Colon (tissue), 2 donors: ENCODE measurements around the gene DYRK1B.
"Not testable (repeated sequence)": the region's sequence is repeated elsewhere in the genome, so short reads cannot be mapped to it uniquely, and the experiment has no call there.

Experiments
- FAIRE-seq: peaks from 2 replicates; lab custom pipeline; 2012; peaks lifted over from hg19 to GRCh38; lab: Jason Lieb, UNC
- donor health status: control.
- donor health status: control.

DYRK1B gene

DNA sequence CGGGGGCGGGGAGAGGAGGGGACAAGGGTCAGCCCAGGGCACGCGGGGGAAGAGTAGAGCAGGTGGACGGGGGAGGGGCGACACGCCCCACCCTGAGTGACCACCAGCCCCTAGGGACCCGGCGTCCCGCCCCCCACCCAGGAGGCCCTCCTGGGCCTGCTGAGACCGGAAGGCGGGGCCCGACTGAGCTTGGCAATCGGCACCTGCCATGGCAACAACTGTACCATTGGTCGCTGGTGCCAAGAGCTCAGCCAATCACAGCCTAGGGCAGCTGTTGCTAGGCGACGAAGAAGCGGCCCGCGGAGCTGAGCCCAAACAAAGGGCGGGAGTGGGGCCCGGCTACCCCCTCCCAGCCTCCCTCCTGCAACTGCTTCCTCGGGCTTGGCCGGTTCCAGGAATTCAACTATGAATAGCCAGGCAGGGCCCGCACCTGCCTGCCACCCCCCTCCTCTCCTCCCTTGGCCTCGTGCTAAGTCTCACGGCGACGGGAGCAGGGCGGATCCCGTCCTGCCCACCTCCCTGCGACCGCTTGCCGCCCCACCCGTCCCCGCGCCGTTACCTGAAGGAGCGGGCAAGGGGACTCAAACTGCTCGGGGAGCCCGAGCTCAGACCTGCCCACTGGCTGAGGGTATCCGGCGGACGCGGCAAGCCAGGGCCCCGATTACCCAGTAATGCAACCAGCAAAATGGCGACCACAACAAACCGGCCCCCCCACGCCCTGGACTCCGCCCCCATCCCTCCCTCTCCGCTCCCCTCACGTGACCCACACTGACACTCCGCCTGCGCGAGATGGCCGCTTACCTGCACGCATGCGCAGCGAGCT, at the start of gene DYRK1B:
DYRK1B (minus strand) TSS at position 699 of the 823 bp plus-strand sequence. CDS start 2,295 bp downstream, outside the sequence.
- no peak for FAIRE-seq

DNA sequence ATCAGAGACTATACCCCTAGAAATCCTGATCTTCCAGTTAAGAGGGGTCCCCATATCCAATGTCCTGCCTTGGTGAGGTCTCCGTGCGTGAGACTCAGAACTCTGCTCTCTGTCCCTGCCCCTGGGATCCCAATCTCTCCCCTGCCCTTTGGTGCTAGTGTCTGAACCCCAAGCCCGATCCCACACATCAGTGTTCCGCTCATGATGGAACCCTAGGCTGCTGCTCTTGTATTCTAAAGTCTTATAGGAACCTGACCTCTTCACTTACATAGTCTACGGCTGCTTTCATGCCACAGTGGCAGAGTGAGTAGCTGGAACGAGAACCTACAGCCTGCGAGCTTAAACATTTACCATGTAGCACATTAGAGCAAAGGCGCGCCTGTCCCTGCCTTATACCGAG, 48.7 kb upstream of the DYRK1B start:
- FAIRE-seq = not testable (repeated sequence)

DNA sequence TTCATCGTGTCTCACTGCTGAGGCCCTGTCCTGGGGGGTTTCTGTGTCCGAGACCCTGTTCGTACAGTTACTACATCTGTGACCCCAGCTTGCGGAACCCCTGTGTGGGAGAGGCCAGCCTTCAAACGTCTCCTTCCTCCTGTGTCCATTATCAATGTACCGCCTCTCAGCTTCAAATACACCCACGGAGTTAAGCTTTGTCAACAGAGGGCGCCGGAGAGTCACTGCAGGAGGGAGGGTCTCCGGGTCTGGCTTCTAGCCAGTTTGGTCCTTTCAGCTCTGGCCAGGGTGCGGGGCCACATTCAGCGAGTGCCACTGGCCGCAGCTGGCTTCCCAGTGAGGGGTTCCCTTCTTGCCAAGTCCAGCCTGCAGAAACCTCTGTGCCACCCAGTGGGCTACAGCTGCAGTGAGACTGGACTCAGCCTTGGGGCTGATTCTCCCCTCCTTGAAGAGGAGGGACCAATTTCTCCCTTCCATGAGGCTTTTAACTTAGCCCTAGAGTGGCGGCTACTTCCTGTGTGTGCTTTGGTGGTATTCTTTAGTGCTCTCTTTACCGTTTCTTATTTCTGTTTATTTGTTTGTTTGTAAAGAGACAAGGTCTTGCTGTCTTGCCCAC, 47.6 kb upstream of the DYRK1B start:
- not testable (repeated sequence) for FAIRE-seq

DNA sequence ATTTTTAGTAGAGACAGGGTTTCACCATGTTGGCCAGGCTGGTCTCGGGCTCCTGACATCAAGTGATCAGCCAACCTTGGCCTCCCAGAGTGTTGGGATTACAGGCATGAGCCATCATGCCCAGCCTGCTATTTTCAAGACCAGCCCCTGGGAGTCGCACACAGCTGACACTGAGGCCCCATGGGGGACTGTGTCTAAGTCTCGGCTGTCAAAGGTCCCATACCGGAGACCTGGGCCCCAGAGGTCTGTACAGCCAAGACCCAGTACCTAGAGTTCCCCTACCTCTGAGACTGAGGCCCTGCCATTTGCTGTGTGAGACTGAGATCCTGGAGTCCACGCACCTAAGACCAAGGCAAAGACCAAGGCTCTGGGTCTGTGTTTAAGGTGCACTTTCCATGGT, 46.3 kb upstream of the DYRK1B start:
- not testable (repeated sequence) for FAIRE-seq

DNA sequence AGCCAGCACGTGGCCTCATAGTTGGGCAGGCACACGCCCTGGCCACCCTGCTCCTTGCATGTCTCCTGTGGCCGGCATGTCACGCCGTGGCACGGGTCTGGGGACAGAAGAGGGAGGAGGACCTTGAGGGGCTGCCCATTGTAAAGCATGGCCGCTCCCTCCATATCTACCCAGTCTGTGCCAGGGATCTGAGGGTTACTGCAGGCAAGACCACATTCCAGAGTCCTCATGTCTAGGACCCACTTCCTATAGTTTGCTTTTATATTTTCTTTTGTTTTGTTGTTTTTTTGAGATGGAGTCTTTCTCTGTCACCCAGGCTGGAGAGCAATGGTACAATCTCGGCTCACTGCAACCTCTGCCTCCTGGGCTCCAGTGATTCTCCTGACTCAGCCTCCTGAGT, 45.8 kb upstream of the DYRK1B start:
- not testable (repeated sequence) for FAIRE-seq

DNA sequence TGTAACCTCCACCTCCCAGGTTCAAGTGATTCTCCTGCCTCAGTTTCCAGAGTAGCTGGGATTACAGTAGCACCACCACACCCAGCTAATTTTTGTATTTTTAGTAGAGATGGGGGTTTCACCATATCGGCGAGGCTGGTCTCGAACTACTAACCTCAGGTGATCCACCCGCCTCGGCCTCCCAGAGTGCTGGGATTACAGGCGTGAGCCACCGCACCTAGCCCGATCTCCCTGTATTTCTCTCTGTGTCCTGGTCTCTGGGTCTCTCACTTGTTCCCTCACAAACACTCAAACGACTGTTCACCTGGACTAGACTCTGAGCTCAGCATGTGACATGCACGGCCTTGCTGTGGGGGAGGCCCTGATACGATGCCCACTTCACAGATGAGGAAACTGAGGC, 44.9 kb upstream of the DYRK1B start:
- FAIRE-seq = not testable (repeated sequence)

DNA sequence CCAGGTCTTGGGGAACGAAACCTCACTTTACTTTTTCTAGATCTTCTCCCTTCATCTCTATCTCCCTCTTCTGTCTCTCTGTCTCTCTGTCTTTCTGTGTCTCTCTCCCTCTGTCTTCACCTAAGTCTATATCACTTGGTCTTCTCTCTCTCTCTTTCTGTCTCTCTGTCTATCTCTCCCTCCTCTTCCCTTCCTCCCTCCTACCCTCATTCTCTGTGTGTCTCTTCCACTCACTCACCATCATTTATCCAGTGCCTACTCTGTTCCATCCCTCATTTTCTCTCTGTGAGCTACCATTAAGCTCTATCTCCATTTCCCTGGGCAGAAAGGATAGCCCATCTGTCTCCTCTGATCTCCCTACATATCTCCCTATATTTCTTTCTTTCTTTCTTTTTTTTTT, 44.4 kb upstream of the DYRK1B start:
- FAIRE-seq = no peak

DNA sequence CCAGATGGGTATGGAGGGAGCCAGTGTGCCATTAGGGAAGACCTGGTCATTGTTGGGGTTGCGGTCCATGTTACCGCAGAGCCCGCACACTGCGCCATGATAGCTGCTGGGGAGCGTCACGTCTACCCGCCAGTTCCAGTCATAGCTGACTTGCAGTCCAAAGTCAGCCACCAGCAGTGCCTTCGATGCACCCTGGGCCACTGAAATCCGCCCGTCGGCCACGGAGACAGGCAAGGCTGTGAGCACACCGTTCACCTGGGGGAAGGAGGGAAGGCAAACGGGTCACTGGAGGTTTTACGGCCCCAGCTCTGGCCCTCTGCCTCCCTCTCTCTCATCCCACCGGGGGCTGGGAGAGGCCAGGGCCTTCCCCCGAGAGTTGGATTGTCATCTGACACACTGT, 44.0 kb upstream of the DYRK1B start:
- not testable (repeated sequence) for FAIRE-seq

DNA sequence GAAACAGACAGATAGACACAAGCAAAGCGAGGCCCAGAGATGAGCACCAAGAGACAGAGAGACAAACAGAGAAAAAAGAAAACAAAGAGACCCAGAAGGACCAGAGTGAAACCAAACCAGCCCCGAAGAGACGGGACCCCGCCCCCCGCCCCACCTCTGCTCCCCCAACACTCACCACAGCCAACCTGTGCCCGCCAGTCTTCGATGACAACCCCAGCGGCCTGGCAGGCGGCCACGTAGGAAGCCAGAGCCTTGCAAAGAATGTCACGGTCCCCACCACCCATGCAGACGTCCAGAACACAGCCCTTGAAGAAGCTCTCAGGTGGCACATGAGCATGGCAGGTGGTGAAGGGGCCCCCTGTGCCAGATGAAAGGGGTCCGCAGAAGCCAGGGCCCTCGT, 43.5 kb upstream of the DYRK1B start:
- not testable (repeated sequence) for FAIRE-seq

DNA sequence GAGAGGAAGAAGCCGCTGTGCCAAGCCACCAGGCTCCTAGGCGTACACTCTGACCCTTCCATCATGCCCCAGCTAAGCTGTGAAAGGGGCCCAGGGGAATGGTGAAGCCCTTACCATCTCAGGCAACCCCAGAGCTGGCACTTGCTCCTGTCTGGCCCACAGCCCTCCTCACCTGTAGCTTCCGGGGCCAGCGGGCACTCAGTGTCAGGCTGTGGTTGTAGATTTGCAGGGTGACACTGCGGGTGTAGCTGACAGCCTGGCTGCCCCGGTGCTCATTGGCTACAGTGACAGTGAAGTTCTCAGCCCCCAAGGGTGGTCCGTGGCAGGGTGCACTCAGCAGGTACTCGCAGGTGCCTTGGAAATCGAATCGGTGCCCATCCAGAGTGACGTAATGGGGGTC, 42.5 kb upstream of the DYRK1B start:
- not testable (repeated sequence) for FAIRE-seq

DNA sequence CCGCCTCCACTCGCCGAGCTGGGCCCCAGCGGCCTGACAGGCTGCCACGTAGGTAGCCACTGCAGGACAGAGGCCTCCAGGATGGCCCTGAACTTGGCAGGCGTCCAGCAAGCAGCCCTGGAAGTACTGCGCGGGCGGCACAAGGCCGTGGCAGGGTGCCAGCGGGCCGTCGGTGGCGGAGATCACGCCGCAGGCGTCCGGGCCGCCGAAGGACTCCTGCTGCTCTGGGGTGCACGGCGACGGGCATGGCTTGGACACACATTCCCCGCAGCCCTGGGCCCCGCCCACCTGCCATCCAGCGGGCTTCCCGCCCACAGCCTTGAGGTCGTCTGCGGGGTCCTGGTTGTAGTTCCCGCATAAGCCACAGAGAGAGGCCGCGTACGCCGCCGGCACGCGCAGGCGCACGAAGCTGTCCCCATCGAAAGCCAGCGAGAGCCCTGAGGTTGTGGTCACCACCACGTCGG, 41.5 kb upstream of the DYRK1B start:
- FAIRE-seq = not testable (repeated sequence)

DNA sequence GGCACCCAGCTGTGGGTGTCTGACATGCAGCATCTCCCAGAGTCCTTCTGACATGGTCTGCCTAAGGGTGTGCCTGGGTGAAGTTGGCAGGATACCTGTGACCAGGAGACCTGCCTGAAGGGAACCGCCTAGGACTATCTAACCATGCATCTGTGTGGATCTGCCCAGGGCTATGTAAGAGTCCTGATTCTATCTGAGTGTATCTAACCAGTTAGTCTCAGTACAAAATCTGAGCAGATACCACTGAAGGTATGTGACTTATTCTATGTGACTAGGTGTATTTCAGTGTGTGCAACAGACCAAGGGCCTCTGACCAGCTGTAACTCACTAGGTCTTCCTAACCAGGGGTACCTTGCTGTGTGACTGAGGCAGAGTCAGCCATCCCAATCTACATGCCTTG, 40.4 kb upstream of the DYRK1B start:
- FAIRE-seq = no peak

DNA sequence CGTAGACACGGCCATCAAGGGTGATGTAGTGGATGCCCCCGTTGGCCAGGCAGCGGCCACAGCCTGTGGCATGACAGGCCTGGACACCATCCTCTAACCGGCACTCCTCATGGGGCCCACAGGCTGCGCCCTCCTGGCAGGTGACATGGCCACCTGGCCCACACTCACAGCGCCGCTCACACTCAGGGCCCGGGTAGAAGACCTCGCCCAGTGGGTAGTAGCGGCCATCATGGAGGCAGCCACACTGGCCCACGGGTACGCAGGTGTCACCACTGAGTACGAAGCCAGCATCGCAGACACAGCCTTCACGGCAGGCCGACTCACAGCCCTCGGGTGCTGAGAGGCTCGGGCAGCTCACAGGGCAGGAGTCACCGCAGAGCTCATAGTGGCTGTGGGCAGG, 39.4 kb upstream of the DYRK1B start:
- no peak for FAIRE-seq

DNA sequence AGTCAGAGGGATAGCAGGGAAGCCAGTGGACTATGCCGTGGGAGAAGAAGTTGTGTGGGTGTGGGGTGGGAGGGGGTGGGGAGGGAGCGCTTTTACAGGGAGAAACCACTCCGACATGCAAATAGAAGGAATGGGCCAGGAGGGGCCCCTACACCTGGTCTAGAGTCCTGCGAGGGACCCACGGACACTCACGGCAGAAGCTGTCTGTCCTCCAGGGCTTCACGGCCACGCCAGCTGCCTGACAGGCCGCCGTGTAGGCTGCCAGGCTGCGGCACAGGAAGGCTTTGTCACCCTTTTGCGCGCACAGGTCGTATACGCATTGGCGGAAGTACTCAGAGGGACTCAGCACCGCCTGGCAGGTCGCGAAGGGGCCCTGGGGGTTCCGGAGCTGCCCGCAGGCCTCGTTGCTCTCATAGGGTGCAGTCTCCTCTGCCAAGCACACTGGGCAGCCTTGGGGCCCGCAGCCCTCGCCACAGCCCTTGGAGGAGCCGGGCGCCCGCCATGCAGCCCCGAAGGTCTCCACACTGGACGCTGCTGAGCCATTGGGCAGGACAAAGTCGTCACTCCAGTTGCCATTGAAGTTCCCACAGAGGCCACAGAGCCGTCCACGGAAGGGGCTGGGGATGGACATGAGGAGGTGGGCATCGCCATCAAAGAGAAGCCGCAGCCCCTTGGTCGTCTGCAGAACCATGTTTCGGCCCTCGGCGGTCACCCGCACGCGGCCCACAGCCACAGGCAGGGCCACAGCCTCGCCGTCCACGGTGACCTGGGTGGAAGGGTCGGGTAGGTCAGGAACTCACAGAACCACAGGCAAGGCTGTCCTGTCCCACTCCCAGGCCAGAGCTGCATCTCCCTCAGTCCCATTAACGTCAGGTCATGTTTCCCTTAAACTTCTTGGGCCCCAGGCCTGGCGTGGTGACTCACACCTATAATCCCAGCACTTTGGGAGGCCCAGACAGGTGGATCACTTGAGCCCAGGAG, 38.2 kb upstream of the DYRK1B start:
- no peak for FAIRE-seq

DNA sequence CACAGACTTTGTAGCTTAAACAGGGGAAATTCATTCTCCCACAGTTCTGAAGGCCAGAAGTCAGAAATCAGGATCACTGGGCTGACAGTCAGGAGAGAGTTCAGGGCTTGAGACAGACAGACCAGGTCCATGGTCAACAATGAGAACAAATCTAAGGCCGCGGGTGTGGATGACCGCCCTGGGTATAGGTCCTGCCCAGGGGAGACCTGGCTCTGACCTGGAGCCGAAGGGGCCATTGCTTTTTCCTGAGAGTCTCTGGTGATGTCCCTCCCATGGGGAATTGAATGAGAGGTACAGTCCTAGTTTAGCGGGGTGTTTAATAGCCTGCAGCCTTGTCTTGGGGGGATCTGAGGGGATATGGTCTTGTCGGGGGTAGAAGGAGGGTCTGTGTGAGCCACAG, 37.4 kb upstream of the DYRK1B start:
- no peak for FAIRE-seq

DNA sequence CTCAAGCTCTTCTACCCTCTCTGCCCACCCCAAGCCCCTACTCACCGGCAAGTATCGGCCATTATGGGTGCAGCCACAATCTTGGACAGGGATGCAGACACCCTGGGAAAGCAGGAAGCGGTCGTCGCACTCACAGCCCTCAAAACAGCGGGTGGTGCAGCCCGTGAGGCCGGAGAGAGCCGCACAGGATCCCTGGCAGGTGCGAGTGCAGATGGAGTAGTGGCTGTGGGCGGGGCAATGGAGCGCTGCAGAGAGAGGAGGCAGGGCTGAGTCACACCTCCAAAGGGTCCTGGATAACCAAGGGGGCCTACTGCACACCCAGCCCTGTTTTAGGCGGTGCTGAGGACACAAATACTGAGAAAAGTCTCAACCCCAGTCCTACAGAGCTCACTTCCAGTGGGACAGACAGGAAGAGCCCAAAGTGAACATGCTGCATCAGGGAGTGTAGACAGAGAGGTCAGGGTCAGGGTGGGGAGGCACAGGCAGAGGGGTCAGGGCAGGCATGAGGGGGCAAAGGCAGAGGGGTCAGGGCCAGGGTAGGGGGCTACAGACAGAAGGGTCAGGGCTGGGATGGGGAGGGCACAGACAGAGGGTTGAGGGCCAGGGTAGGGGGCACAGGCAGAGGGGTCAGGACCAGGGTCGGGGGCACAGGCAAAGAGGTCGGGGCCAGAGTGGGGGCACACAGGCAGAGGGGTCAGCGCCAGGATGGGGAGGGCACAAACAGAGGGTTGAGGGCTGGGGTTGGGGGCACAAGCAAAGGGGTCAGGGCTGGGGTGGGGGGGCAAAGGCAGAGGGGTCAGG, 36.4 kb upstream of the DYRK1B start:
- FAIRE-seq = no peak

DNA sequence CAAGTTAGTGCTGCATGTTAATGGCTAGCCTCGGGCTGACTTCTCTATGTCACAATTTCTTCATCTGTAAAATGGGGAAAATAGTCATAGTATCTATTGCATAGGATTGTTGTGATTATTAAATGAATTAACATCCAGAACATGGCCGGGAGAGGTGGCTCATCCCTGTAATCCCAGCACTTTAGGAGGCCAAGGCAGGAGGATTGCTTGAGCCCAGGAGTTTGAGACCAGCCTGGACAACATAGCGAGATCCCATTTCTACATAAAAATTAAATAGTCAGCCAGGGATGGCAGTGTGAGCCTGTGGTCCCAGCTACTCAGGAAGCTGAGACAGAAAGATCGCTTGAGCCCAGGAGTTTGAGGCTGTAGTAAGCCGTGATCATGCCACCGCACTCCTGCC, 34.0 kb upstream of the DYRK1B start:
- FAIRE-seq = no peak

DNA sequence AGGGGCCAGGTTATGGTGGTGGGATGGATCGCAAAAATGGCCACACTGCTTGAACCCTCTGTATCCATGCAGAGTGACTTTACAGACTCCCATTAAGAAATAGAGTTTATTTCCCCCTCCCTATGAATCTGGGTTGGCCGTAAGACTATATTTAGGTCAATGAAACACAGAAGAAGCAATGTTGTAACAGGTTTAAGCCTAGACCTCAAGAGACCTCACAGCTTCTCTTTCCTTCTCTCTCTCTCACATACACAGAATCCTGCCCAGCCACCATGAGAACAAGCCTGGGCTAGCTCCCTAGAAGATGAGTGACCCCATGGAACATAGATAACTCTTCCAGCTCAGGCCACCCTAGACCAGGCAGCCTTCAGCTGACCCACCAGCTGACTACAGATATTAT, 33.2 kb upstream of the DYRK1B start:
- no peak for FAIRE-seq

DNA sequence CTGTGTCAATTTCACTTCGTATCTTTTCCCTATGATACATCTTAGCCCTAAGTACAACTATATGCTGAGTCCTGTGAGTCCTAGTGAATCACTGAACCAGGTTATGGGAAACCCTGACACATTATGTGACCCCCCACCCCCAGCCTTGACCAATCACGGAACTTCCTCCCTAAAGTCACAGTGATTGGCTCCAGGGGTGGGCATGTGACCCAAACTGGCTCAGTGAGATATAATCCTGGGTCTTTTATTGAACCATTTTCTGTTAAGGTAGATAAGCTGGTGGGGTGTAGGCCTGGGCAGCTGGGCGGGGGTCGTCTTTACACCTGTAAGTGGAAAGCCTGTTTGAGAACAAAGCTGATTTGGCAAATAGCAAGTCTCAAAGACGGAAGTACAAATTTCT, 32.0 kb upstream of the DYRK1B start:
- FAIRE-seq = no peak

DNA sequence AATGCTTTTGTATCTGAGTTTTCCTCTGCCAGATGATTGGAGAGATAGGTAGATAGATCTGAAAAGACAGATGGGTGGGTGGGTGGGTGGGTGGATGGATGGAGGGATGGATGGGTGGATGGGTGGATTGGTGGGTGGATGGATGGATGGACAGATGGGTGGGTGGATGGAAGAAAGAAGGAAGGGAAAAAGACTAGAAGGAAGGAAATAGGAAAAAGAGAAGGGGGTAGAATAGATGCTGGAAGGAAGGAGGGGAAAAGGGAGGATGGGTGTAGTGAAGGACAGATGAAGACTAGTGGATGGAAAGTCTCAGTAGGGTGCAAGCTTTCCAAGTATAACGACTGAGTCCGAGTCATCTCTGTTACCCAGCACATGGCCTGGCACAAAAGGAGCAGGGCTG, 31.2 kb upstream of the DYRK1B start:
- FAIRE-seq = no peak

DNA sequence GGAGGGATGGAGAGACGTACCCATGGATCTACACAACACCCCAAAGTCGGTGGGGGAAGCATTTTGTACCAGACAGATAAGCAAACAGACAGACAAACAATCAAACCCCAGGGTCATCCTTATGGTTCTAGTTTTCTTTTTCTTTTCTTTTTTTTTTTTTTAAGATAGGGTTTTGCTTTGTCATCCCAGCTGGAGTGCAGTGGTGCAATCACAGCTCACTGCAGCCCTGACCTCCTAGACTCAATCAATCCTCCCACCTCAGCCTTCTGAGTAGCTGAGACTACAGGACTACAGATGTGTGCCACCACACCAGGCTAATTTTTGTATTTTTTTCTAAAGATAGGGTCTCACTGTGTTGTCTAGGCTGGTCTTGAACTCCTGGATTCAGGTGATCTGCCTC, 30.2 kb upstream of the DYRK1B start:
- FAIRE-seq = no peak

DNA sequence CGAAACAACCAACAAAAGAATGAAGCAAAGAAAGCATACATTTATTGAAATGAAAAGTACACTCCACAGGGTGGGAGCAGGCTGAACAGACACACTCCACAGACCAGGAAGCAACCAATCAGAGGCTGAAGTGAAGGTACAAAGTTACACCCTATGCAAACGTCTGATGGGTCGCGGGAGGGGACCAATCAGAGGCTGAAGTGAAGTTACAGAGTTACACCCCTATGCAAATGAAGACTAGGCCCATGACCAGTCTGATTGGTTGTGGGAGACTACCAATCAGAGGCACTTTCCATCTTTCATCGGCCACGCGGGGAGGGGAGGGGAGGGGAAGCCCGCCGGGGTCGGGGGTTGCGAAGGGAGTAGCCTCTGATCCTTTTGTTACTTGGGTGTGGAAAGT, 24.6 kb upstream of the DYRK1B start:
- no peak for FAIRE-seq
